H54 (cell line): ENCODE results near the gene INVS.
A peak's percentile ranks its signal among the peaks of the same experiment; 100 is the strongest.
"Not testable (repeated sequence)": the region's sequence is repeated elsewhere in the genome, so short reads cannot be mapped to it uniquely, and the experiment has no call there.

ENCODE experiments used
- DNase-seq: peaks from one replicate; pipeline ENCODE4 v3.0.0; 2011; ENCODE audit warnings: low spot score, mixed read lengths; ENCODE audit not compliant: insufficient read length
- FAIRE-seq: peaks from 3 replicates; lab custom pipeline; 2011; peaks lifted over from hg19 to GRCh38; lab: Jason Lieb, UNC
- POLR2A ChIP-seq: IDR thresholded peaks from 2 replicates; pipeline ENCODE4 v1.6.1; 2011; ENCODE audit warnings: low read depth, mild to moderate bottlenecking, low read length

The INVS gene

DNA sequence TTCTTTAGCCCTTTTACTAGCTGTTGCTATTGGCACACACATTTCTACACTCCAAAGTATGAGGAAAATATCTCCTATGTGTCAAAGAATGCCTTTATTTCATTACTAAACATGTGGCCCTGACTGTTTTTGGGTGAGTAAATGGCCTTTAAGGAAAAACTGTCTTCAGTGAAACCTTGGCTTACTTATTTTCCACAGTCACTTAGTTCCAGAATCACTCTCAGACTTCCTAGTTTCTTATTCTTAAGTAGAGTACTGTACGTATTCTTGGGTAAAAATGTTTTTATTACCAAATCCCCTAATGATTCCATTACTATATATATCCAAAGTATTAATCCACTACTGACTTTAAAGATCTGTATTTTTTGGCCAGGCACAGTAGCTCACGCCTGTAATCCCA lies 27.8 kb upstream of the INVS start:
- no peak for DNase-seq
- no peak for FAIRE-seq
- TF ChIP-seq POLR2A = no peak

DNA sequence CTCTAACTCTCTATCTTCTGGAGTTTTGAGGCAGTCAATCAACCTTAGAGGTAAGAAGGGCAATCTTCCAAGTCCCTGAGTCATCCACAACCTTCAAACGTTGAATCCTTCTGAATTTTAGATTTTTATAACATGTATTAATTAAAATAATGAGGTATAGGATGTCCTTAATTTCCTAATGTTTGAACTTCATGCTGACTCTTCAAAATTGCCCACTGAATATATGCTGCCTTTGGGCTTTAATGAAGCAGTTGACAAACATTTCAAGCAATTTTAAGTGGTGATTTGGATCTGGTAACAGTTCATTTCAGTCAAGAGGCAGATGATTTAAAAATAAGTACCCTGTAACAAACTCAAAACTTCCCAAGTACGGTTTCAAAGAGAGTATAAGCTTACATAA lies 26.2 kb upstream of the INVS start:
- no peak for FAIRE-seq
- no peak for TF ChIP-seq POLR2A
- DNase-seq = no peak

DNA sequence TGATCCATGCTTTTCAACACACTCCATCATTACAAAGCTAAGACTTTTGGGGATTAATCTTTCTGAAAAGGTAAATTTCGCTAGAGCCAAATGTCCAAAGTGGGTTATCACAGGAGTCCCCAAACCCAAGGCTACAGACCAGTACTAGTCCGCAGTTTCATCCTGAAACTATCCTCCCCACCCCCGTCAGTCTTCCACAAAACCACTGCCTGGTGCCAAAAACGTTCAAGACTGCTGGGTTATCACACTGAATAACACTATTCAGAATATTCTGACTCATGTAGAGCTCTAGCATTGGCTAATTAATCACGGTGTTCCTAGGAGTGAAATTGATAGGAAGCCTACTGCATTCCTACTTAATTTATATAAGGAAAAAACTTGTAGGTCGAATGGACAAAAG lies 24.9 kb upstream of the INVS start:
- no peak for DNase-seq
- TF ChIP-seq POLR2A = no peak
- FAIRE-seq = no peak

DNA sequence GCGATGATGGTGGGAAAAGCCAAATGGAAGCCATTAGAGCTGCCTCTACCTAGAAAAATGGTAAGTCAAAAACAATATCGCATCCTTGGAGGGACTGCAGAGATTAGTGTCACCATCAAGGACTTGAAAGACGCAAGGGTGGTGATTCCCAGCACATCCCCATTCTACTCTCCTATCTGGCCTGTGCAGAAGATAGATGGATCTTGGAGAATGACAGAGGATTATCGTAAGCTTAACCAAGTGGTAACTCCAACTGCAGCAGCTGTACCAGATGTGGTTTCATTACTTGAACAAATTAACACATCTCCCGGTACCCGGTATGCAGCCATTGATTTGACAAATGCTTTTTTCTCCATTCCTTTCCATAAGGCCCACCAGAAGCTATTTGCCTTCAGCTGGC lies 24.1 kb upstream of the INVS start:
- DNase-seq (no peak), FAIRE-seq (no peak)
- TF ChIP-seq POLR2A = no peak

DNA sequence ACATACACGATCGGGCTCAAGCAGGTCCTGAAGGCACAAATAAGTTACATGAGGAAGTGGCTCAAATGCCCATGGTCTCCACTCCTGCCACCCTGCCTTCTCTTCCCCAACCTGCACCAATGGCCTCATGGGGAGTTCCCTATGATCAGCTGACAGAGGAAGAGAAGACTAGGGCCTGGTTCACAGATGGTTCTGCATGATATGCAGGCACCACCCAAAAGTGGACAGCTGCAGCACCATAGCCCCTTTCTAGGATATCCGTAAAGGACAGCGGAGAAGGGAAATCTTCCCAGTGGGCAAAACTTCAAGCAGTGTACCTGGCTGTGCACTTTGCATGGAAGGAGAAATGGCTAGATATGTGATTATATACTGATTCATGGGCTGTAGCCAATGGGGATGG lies 22.8 kb upstream of the INVS start:
- DNase-seq, FAIRE-seq: not testable (repeated sequence)

DNA sequence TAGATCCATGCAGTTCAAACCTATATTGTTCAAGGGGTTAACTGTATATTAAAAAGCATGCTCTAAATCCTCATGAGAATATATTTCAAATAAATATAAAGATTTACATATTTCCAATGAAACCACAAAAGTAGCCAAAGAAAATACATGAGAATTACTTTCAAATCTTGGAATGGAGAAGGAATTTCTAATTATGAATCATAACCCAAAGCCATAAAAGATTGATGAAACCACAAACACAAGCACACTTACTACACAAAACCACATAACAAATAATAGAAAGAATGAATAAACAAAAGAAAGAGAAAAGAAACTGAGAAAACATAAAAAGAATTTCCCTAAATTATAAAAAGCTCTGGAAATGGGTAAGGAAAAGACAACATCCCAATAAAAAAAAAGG lies 16.3 kb upstream of the INVS start:
- DNase-seq (no peak), FAIRE-seq (no peak)
- no peak for TF ChIP-seq POLR2A

DNA sequence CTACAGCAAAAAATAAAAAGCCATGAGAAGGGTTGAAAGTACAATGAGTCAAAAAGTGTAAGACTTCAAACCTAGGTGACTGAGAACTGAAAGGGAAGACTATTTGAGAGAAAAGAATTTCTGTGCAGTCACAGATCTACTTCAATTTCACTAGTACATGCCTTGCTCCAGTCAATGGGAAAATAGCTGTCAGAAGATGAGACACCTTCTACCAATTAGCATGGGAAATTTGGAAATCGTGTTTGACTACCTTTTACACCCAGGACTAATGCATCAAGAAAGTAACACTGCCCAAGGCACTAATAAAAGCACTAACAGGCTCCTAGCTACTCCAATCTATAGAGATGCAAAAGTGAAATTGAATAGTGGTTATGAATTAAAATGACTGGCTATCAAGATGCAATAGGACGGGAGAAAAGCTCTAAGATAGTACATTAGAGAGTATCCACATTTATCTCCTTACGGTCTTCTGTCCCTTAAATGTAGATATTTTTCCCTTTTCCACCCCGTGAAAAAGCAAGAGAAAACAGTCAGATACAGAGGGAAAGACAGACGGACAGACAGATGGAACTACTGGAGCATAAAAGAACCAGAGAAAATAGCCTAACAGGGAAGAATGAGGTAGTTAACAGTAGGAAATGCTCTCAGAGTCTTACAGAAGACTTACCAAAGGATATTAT lies 15.5 kb upstream of the INVS start:
- DNase-seq (no peak), FAIRE-seq (peak; percentile 97)
- TF ChIP-seq POLR2A = no peak

DNA sequence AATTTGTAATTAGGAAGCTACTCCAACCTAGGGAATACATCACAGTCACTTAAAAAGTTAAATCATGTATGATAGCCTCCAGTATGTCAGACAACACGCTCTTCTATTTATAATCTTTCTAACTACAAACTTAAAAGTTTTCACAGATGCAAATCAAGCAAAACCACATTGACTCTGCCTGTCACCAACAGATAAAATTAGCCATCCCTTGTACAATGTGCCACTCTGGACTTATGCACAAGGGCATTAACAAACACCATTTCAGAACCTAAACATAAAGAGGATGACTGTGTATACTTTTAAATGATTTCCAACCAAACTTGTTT lies 15.0 kb upstream of the INVS start:
- DNase-seq = no peak
- FAIRE-seq = no peak

DNA sequence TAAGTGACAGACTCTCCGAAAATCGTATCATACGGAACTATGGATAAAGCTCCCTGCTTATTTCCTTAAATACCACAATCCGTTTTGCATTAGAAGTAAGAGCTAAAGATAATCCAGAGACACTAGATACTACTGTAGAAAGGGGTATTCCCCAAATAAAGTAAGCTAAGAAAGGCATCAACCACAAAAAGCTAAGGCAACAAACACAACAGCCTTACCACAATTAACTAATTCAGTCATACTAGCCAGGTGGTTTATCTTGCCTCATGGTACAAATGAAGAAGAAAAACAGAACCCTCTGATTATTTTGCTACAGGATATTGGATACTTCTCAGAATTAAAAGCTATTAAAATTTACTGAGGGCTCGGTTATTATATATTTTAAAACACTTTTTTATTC lies 14.3 kb upstream of the INVS start:
- DNase-seq (no peak), FAIRE-seq (peak; percentile 73)
- TF ChIP-seq POLR2A = no peak

More for the DNA sequence above, 15.0 kb upstream of the INVS start:
- TF ChIP-seq POLR2A = no peak

DNA sequence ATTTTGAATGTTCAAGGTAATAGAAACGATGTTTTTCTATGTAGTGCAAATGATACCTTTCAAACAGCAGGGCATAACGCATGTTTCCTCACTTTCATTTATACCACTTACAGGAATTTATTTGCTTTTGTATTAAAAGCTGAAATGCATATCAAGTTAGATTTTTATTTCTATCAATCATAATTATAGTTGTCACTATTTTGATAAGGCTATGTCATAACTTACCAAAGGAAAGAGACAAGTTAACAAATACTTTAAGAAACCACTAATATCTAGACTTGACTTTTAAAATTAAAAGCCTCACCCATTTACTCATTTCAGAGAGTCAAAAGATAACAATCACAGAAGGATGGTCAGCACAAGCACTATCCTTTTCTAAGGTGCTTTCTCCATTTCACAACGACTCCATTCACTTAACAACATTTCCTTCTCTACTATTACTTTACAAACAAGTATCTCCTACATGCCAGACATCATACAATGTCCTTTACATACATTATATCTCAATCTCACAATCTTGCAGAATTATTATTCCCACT lies 12.9 kb upstream of the INVS start:
- no peak for TF ChIP-seq POLR2A
- FAIRE-seq (no peak), DNase-seq (no peak)

DNA sequence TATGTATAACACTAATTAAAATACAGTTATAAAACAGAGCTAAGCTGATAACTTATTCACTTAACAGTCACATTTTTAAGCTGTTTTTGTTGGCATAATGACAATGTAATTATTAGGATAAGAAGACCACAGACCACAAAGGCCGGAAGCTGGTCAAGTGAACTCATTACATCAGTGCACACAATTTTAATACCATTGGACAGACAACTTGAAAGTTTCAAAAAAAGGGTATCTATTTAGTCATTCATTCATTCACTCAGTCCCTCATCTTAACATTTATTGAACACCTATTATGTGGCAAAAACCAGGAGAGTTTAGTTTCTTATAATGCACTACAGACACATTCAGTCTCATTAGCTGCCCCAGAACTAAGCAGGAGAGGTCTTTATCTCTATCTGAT lies 11.8 kb upstream of the INVS start:
- no peak for TF ChIP-seq POLR2A
- DNase-seq = no peak
- peak; percentile 78 for FAIRE-seq

DNA sequence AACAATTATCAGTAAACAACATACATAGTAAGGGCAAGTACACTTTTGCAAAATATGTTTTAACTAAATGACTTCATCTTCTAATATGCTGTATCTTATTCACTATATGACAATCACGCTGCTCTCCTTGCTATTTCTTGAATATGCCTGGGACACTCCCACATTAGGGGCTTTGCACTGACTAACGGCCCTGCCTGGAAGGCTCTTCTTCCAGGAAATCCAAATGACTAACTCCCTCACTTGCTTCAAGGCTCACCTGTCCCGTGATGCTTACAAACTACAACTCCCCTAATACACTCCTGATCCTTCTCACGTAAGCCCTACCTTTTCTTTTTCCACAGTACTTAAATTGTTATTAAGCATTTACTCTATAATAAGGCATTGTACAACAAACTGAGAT lies 10.8 kb upstream of the INVS start:
- no peak for TF ChIP-seq POLR2A
- no peak for DNase-seq
- FAIRE-seq = peak; percentile 94

DNA sequence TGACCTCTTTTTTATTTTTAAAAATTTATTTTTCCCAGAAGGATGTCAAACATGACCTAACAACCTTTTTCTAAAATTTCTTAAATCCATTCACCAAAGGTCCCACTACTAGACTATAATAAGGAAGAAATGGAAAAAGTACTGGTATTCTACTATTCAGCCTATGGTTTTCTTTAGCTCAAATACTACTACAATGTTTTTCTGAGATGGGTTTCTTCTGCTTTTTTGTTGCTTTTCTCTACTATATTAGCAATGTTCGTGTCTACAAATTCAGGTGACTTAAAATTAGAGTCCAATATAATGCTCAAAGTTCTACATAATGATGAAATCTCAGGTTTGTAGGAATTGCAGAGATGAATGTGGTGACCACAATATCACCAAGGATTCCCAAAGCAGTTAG lies 8.2 kb upstream of the INVS start:
- TF ChIP-seq POLR2A = no peak
- DNase-seq (no peak), FAIRE-seq (peak; percentile 75)

DNA sequence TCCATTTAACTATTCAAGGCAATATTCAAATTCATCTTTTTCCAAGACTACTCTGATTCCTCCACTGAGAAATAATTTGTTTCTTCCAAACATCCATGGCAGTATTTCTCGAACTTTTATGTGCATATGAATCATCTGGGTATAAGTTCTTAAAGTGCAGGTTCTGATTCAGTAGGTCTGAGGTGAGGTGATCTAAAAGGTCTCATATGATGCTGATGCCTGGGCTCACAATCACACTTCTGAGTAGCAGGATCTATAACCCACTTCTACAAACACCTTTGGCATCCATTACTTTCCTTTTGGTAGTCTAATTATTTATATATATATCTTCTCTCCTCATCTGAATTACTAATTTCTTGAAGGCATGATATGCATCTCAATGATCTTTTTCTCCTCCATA lies 7.4 kb upstream of the INVS start:
- DNase-seq (no peak), FAIRE-seq (peak; percentile 61)

DNA sequence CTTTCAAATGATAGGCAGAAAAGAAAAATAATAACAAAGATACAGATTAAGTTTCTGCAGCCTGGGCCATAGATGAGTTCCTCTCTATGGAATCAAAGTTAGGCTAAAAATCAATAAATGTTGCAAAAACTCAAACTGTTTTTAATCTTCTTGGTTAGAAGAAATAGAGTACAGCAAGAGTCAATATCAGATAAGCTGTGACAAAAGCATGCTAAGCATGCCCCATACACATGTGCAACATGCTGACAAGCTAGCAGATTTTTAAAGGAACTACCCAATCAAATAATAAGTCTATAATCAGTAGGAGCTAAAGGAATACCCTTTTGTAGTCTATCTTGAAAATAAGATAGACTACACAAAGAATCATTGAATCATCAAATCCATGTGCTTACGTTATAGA lies 7.0 kb upstream of the INVS start:
- FAIRE-seq = no peak
- no peak for TF ChIP-seq POLR2A

More for the DNA sequence above, 7.4 kb upstream of the INVS start:
- TF ChIP-seq POLR2A = no peak

DNA sequence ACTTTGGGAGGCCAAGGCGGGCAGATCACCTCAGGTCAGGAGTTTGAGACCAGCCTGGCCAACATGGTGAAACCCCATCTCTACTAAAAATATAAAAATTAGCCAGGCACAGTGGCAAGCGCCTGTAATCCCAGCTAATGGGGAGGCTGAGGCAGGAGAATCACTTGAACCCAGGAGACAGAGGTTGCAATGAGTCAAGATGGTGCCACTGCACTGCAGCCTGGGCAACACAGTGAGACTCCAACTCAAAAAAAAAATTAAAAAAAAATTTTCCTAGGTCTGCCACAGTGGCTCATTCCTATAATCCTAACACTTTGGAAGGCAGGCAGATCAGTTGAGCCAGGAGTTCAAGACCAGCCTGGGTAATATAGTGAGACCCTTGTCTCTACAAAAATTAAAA lies 4.6 kb upstream of the INVS start:
- FAIRE-seq = not testable (repeated sequence)

More for the DNA sequence above, 7.0 kb upstream of the INVS start:
- DNase-seq = no peak

More for the DNA sequence above, 4.6 kb upstream of the INVS start:
- DNase-seq = not testable (repeated sequence)
